ENCODE results near the gene PIGW.
A peak's percentile ranks its signal among the peaks of the same experiment; 100 is the strongest.

Gene PIGW, protein sequence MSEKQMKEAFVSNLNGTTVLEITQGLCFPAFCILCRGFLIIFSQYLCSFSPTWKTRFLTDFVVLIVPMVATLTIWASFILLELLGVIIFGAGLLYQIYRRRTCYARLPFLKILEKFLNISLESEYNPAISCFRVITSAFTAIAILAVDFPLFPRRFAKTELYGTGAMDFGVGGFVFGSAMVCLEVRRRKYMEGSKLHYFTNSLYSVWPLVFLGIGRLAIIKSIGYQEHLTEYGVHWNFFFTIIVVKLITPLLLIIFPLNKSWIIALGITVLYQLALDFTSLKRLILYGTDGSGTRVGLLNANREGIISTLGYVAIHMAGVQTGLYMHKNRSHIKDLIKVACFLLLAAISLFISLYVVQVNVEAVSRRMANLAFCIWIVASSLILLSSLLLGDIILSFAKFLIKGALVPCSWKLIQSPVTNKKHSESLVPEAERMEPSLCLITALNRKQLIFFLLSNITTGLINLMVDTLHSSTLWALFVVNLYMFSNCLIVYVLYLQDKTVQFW

DNA sequence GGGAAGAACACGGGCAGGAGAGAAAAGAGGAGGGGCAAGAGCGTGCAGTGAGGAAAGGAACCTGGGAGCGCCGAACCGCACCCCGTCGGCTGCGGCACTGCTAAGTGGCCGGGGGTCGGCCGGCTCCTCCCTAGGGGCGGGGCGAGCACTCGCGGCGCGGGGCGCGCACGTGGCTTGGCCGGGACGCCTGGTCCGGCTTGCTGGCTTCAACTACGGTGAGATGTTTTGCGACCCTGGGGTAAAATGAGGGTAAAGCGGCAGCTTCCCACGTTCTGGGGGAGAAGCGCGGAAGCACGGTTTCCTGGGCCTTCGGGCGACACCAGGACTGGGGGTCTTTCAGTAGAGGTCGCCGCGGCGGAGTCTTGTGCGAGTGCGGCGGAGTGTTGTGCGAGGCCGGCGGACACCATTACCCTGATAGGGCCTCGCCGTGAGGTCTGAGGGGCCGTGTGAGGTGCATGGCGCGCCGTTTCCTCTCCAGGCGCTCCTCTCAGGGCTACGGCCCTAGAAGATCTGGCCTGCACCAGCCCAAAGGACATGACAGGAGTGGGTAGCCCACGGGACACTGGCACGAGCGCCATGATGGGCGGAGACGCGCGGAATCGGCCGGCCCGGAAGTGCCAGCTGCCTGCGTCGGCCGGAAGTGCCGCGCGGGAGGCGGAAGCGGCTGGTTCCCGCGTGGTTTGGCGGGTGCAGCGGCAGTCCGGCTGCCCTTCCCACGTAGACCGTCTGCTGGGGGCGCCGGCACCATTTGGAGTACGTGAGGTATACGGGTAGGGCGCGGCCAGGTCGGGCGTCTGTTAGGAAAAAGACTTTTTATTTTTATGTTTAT lies at the start of gene PIGW, which contains the start of gene MYO19:
PIGW (plus strand) TSS at position 148 of the 829 bp plus-strand sequence. CDS start 2,115 bp downstream, outside the sequence.
MYO19 (minus strand) TSS at position 29 of the 829 bp plus-strand sequence. CDS start 2,330 bp downstream, outside the sequence.
- peak; percentile 75 for DNase-seq (ENCODE audit: low read depth)

DNA sequence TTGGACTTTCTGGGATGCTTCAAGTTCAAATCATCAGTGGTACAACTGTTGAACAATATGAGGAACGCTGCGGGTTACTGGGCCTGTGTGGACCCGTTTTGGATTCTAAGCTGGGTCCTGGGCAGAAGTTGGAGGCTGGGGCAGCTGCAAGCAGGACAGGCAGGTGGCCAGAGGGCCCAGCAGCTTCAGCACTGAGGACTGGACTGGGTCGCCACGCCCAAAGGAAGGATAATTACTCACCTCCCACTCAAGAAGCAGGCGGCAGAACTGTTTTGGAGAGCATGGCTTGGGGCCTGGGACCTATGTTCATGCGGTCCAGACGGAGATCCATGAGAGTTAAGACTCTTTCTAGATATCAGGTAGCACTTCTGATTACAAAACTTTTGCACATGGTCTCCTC lies 49.8 kb upstream of the PIGW start:
- DNase-seq (ENCODE audit: low read depth) = no peak

DNA sequence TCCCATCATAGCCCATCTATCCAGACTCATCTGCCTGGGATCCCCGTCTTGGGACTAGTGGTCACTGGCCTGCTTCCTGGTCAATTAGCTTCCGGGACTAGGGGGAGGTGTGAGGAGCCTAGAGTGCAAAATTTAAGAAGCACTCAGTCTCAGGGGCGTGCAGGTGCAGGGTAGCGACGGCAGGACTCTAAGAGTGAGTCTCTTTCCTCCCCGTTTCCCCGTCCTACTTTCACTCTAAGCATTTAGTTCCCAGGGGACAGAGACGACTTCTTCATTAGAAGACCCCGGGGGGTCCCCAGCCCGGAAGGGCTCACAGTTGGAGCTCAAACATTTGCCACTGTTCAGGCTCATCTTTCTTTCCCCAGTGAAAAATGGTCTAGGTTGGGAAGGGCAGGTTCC lies 49.0 kb upstream of the PIGW start:
- DNase-seq (ENCODE audit: low read depth) = no peak

DNA sequence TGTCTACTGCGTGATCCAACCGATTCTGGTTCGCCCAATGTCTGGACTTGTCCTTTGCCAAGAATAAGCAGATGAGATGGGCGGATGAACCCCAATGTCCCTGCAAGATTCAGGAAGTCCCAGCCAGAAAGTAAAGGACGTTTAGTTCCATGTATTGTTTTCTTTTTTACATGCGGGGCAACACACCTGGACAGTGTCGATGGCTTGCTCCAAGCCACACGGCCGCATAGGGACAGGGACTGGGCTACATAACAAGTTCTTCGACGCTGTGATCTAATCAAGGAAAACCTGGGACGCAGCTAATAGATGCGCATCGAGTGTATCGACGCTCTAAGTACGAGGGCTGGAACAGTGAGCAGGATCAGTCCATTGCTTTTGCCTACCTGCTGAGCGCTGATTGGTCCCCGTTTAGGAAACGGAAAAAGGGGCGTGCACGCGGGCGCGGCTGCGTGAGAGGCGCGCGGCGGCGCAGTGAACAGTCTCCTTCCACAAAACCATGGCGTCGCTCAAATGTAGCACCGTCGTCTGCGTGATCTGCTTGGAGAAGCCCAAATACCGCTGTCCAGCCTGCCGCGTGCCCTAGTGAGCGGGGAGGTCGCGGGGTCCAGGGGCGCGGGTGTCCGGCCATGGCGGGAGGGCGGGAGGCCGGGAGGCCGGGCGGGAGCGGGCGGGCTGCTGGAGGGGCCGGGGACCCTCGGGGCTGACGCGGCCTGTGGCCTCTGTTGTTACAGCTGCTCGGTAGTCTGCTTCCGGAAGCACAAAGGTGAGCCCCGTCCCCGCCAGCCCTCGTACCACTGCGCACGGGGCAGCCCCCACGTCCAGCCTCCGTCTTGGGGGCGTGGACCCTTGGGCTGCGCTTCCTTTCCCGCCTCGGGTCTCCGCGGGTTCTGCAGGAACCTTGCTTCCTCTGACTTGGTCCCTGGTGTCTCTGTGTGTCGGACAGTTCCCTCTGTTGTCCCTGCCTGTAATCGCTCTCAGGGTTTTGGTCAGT lies 48.3 kb upstream of the PIGW start, which contains the start of gene ZNHIT3:
ZNHIT3 (plus strand) TSS at position 478 of the 991 bp plus-strand sequence; CDS start at position 497, 19 bp downstream.
- DNase-seq (ENCODE audit: low read depth) = peak; percentile 70

DNA sequence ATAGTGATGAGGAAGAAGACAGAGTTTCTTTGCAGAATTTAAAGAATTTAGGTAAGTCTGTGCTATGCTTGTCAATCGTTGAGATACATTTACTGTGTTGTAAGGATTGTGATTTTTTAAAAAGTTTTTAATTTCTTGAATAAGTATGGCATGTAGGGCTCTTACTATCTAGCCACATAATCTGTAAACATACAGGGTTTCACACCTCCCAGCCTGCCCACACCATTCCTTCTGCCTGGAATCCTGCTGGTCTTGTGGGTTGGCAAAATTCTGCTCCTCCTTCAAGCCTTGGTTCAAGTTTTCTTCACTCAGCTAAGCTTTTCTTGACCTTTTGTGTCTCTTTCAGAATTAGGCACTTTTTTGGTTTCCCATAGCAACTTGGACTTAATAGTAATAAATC lies 40.8 kb upstream of the PIGW start:
- no peak for DNase-seq (ENCODE audit: low read depth)

DNA sequence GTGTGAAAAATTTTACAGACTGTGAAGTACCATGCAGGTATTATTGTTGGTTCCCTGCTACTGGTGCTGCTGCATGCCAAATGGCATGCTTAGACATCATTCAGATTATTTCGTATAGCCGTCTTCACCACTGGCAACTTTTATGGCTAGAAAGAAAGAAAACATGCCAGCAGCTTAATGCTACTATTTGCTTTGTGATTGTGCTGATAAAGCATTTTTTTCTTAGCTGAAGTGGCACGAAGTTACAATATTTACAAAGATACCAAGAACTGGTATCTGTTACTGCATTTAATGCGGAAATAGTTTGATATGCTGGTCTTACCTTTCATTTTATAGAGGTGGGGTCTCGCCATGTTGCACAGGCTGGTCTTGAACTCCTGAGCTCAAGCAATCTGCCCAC lies 40.1 kb upstream of the PIGW start:
- DNase-seq (ENCODE audit: low read depth) = no peak

DNA sequence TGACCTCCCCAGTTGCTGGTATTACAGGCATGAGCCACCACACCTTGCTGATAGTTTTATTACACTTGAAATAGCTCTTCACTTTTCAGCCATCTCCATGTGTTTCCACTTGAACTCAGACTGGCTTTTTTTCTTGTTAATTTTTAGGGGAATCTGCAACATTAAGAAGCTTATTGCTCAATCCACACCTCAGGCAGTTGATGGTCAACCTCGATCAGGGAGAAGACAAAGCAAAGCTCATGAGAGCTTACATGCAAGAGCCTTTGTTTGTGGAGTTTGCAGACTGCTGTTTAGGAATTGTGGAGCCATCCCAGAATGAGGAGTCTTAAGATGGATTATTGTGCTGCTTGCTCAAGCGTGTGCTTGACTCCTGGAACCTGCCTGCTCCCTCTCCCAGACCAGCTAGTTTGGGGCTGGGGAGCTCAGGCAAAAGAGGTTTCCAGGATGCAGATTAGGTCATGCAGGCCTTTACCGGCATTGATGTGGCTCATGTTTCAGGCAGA lies 39.7 kb upstream of the PIGW start:
- DNase-seq (ENCODE audit: low read depth) = no peak

DNA sequence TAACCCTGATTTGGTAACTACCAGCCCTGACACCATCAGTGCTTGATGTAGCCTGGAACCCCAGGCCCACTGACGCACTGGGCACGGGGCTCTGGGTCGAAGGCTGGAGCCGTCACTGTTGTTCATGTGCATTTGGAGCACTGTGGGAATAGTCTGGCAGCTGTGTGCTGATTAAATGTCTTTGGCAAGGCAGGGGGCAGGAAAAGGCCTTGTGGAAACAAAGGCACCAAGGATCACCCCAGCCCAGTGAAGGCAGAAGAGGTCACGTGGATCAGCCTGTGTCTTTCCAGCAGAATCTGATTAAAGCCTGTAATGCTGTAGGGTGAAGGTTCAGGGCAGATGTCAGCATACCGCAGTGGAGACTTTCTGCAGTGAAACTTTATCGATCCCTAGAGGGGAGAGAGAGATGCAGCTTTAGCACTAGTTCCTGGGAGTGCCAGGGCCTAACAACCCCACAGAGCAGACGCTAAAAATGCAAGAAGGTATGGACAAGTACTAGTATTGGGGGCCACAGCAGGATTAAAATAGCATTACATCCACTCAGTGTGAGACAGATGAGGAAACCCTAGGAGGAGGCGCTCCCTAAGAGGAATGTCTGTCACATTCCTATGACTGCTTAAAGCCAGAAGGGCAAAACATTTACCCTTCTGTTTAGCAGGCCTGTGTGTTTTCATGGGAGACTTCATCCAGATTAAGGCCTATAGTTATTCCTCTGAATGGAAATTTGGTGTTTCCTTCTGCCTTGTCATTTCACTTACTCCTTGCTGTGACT lies 38.6 kb upstream of the PIGW start:
- DNase-seq (ENCODE audit: low read depth) = no peak

DNA sequence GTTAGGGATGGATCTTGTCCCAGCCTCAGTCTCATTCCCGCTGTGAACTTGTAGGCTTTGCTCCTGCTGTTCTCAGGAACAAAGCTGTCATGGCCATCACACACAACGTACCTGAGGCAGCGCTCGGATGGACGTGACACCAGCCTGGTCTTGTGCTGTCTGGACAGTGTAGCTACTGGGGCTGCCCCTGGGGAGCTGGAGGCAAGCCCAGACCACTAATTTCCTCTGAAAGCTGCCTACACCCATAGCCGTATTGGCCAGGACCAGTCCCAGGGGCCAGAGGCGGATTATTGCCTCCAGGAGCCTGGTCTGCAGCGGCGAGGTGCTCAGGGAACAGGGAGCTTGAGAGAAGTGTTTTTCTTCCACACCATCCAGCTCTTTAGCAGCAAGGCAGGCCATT lies 36.6 kb upstream of the PIGW start:
- DNase-seq (ENCODE audit: low read depth) = no peak

DNA sequence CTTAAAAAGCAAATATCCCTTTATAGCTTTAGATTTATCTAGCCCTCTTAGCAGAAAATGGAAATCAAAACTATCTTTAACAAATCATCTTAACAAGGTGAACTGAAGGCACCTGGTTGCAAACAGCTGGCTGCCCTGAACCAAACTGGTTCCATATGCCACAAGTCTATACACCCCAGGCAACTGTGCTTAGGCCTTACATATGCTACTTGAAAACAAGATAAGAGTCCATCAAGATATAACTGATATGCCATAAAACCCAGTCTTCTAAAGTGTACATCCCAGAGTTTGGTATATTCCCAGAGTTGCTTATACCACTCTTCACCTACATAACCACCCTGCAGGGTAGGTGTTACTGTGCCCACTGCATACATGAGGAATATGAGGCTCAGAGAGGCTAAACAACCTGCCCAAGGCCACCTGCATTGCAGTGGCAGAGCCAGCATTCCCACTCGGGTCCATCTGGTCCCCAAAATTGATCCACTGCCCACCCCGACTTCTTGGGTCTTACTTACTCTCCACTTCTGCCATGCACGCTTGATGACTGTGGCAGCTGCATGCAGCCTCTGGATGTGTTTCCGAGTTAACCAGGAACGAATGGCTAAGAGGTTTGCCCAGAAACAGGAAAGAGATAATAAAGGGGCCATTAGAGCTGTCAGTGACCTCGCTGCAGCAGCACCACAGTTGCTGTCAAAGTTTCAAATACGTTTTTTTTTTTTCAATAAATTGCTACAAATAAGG lies 36.1 kb upstream of the PIGW start:
- DNase-seq (ENCODE audit: low read depth) = no peak

DNA sequence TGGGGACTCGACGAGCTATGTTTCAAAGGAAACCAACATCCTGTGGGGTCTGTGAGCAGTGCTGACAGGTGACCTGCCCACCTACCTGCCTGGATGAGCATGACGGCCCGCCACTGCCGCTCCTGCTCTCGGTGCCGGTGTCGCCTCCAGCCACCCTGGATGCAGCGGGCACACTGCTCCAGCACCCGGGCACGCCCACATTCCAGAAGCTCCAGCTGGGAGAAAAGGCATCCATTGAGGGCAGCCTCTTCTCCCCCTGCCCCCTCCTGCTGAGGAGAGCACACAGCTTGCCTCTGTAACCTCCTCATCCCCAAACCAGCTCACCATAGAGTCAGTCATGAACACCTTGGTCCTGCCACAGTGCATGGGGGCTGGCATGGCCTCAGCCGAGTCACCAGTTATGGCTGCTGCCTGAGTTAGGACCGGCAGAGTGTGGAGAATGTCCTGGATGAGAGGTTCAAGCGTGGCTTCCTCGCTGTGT lies 34.0 kb upstream of the PIGW start:
- no peak for DNase-seq (ENCODE audit: low read depth)

DNA sequence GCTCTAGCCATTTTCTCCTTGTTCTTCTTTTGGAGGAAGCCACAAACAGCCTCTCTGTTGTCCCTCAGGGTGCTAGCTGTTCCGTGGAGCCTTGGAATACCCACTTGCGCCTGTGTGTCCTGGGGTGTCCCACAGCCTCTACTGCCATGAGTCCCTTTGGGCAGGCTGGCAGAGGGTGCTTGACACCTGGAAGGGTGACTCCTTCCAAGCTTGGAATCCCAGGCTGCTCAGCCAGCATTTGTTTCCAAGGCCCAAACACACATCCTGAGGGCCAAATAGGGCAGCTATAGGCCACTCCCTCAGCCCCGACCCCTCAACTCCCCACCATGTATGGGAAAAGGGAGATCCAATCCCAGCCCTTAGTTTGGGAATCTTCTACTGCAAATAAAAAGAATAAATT lies 33.4 kb upstream of the PIGW start:
- DNase-seq (ENCODE audit: low read depth) = no peak

DNA sequence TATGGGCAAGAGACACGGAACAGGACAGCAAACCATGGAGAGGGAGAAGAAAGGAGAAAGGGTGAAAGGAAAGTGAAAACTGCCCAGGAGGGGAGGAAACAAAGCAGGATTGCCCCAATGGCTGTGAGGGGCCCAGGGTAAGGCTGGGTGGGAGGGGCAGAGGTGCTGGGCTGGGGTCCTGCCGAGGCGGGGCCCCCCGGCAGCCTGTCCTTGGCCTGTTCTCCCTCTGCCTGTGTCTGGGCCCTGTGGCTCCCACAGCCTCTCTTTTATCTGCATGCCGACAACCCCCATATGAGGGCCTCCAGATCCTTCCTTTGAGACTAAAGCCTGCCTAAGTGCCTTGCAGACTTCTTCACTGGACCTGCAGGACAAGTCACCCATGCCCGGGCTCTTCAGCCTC lies 32.8 kb upstream of the PIGW start:
- DNase-seq (ENCODE audit: low read depth) = no peak

DNA sequence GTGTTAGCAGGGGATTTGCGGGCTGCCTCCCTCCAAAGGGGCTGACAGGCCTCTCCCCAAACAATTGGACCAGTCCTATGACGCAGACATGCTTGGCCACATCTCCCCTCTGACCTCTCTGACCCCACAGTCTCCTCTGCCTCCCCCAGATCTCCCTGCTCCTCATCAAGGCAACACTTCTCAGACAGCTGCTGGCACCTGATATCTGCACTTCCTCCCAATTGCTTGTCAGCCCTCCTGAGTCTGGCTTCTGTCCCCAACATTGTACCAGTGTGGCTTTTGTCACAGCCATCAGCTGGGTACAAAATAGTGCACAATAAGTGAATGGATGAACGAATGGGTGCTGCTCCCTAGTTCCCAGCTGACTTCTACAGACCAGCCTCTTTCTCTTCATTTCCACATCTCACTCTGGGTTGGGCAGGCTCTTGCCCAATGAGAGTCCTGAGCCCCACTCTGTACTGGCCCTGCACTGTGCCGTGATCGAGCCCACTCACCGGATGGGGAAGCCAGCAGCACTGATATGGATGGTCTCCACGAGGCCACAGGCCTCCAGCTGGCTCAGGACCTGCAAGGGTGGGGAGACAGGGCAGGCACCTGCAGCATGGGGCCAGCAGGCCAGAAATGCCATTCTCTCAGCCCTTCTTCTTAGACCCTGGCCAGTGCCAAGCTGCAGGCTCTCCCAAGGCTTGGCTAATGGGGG lies 31.2 kb upstream of the PIGW start:
- DNase-seq (ENCODE audit: low read depth) = no peak

DNA sequence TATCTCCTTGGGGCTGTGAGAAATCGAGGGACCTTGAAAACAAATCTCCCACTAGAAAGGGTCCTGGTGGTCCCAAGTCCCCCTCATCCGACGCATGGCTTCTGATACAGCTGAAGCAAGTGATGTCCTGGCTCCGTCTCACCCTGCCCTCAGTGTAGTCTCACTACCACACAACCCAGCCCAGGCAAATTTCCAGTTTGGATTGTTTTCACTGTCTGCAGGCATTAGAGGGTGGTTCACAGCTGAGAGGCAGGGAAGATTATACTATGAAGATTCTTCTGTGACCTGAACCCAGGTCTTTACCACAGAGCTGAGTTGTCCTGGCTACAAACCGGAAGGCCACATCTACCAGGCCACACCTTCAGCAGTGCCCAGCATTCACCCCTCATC lies 30.6 kb upstream of the PIGW start:
- no peak for DNase-seq (ENCODE audit: low read depth)

DNA sequence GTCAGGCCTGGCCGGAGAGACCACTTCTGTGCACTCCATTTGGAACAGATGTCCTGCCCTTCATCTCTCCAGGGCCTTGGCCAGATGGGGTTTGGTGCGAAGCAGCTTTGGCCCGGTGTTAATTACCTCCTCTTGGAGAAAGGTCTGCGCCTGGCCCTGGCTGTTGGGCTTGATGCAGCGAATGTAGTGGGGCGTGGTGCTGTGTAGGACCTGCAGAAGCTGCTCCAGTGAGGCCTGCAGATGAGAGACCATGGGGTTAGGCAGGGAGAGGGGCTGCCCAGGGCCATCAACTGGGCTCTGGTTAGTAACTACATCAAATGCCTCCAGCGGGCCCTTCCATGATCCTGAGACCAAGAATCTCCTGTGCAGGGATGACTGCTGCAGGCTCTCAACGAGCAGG lies 29.6 kb upstream of the PIGW start:
- DNase-seq (ENCODE audit: low read depth) = no peak

DNA sequence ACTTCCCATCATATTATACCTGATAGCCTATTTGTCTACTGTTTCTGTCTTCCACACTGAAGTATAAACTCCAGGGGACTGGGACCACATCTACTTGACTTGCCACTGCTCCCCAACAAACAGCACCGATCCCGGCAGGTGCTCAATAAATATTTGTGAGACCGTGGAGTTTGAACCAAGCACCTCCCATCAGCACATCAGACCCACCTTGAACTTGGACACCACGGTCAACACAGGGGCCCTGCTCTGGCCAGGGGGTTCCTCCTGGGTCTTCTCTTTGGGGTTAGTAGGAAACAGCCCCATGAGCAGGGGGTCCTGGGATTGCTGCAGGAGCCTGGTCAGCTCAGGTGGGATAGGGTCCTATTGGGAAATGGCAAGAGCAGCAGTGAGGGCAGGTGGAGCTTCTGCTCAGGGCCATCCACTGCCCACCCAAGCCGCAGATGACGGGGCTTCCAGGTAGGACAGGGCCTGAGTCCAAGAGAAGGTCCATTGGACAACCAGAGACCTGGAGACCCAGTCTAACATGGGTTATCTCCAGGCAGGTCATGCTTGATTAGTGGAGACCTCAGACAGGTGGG lies 28.4 kb upstream of the PIGW start:
- no peak for DNase-seq (ENCODE audit: low read depth)

DNA sequence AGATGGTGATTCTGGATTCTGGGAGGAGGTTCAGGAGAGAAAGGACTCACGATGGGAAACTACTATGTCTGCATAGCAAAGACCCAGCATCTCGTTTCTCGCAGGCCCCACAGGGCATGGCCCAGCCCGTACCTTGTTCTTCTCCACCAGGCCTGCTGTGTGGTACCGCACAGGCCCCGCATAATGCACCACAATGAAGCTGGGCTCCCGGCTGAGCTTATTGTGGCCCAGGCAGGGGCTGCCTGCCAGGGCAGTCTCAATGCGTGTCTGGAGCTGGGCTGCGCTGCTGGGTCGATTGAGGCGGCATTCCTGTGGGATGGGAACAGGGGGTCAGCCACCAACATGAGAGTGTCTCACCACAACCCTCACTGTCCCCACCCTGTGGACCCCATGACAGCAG lies 28.0 kb upstream of the PIGW start:
- DNase-seq (ENCODE audit: low read depth) = no peak

DNA sequence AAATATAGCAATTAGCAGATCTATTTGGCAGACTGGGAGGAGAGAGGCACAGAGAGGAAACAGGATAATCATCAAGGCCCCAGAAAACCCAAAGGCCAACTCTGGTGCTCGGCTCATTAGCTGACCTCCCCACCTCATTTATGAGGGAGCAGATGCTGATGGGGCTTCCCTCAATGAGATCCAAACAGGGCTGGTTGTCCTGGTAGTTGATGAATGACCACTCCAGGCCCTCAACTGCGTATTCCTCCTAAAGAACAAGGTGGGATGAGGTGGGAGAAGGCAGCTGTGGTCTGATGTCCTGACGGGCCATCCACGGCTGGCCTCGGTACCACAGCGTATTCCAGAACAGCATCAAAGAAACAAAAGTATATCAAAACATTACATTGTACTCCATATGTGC lies 27.5 kb upstream of the PIGW start:
- no peak for DNase-seq (ENCODE audit: low read depth)
